RWPE2 (cell line): ENCODE results near the gene SHC2.

Experiments
- ATAC-seq: fragments of 200-7000 bp; cut with Tn5 transposase; 3 replicates; pipeline ENCODE4 v1.9.1; 2021; ENCODE audit warnings: low read depth
- DNase-seq: peaks from one replicate; pipeline ENCODE4 v3.0.0-alpha.2; 2020; ENCODE audit warnings: low spot score
- H3K27ac ChIP-seq: fragments of 450-650 bp; 2 replicates; pipeline ENCODE4 v1.5.1; 2017; ENCODE audit warnings: mild to moderate bottlenecking; ENCODE audit not compliant: poor library complexity, severe bottlenecking
- H3K27me3 ChIP-seq: fragments of 250-450 bp; sonication (Bioruptor Pico); 2 replicates; pipeline ENCODE4 v1.5.1; 2021; ENCODE audit warnings: mild to moderate bottlenecking, moderate library complexity; ENCODE audit not compliant: insufficient read depth, poor library complexity, severe bottlenecking
- H3K36me3 ChIP-seq: fragments of 250-450 bp; sonication (Bioruptor Pico); 2 replicates; pipeline ENCODE4 v1.5.1; 2020; ENCODE audit warnings: low read depth, mild to moderate bottlenecking, moderate library complexity
- H3K4me1 ChIP-seq: fragments of 250-450 bp; sonication (Bioruptor Pico); 2 replicates; pipeline ENCODE4 v1.5.1; 2021; ENCODE audit warnings: mild to moderate bottlenecking, moderate library complexity; ENCODE audit not compliant: insufficient read depth, poor library complexity, severe bottlenecking
- H3K4me3 ChIP-seq: fragments of 250-450 bp; sonication (Bioruptor Pico); 2 replicates; pipeline ENCODE4 v1.5.1; 2021; ENCODE audit warnings: mild to moderate bottlenecking, moderate library complexity; ENCODE audit not compliant: severe bottlenecking
- H3K9me3 ChIP-seq: fragments of 250-450 bp; sonication (Bioruptor Pico); 2 replicates; pipeline ENCODE4 v1.5.1; 2021; ENCODE audit warnings: mild to moderate bottlenecking, moderate library complexity; ENCODE audit not compliant: severe bottlenecking
- CTCF ChIP-seq: fragments of 450-650 bp; IDR thresholded peaks from one replicate; pipeline ENCODE4 v1.5.1; 2017; ENCODE audit warnings: mild to moderate bottlenecking, moderate library complexity; ENCODE audit not compliant: poor library complexity, severe bottlenecking

SHC2 gene

GRCh38 chr19:485583-486236, 24.9 kb upstream of the SHC2 start:
- Histone ChIP-seq H3K4me3 (no peak overlapping the region), H3K27me3 (peaks cover 20% of the 10 kb centered on the region), H3K4me1 (no peaks in the 10 kb centered on the region), H3K9me3 (no peaks in the 10 kb centered on the region), H3K36me3 (no peaks in the 10 kb centered on the region), H3K27ac (no peak overlapping the region)
- ATAC-seq (peak; percentile 19; the same call in 1 of the 3 replicates), DNase-seq (no peak)
- TF ChIP-seq CTCF: no peak

GRCh38 chr19:485077-485476, 24.2 kb upstream of the SHC2 start:
- peaks cover 20% of the 10 kb centered on the region for H3K27me3 ChIP-seq
- no peak for DNase-seq
- ATAC-seq: no peak
- no peak overlapping the region for H3K27ac ChIP-seq
- H3K4me3 ChIP-seq: no peak overlapping the region
- no peaks in the 10 kb centered on the region for H3K36me3 ChIP-seq
- H3K9me3 ChIP-seq: no peaks in the 10 kb centered on the region
- TF ChIP-seq CTCF: no peak
- no peaks in the 10 kb centered on the region for H3K4me1 ChIP-seq

GRCh38 chr19:484494-484893, 23.7 kb upstream of the SHC2 start:
- TF ChIP-seq CTCF: no peak
- H3K27me3 ChIP-seq: peaks cover 20% of the 10 kb centered on the region
- H3K4me1 ChIP-seq: no peaks in the 10 kb centered on the region
- H3K4me3 ChIP-seq: no peak overlapping the region
- no peaks in the 10 kb centered on the region for H3K36me3 ChIP-seq
- DNase-seq (no peak), ATAC-seq (no peak)
- no peaks in the 10 kb centered on the region for H3K9me3 ChIP-seq
- H3K27ac ChIP-seq: no peak overlapping the region

- no peak for TF ChIP-seq CTCF
- H3K27ac ChIP-seq: no peak overlapping the region
- no peaks in the 10 kb centered on the region for H3K9me3 ChIP-seq
- H3K4me3 ChIP-seq: no peak overlapping the region
- DNase-seq (no peak), ATAC-seq (no peak)
- no peaks in the 10 kb centered on the region for H3K36me3 ChIP-seq
- peaks cover 20% of the 10 kb centered on the region for H3K27me3 ChIP-seq
- H3K4me1 ChIP-seq: no peaks in the 10 kb centered on the region
Observed at GRCh38 chr19:483332-484072, 22.7 kb upstream of the SHC2 start.
